Activated CD4-positive, CD25-positive, alpha-beta regulatory T cell treated with anti-CD3 and anti-CD28 coated beads, Interleukin-2, amount 50 U/mL, for 72 hours (primary cell): Measurements from ENCODE around the gene ERGIC3.

ENCODE experiments used
- DNase-seq: peaks from one replicate; pipeline ENCODE4 v3.0.0; 2021

ERGIC3 gene

GRCh38 chr20:35563834-35564233 lies 22.0 kb downstream of the ERGIC3 start:
- DNase-seq: no peak

GRCh38 chr20:35564905-35565304 lies 23.0 kb downstream of the ERGIC3 start:
- no peak for DNase-seq

GRCh38 chr20:35568645-35569044 lies 26.8 kb downstream of the ERGIC3 start:
- no peak for DNase-seq

- no peak for DNase-seq
Observed at GRCh38 chr20:35571555-35571954, 29.7 kb downstream of the ERGIC3 start.

GRCh38 chr20:35572838-35573237 lies 31.0 kb downstream of the ERGIC3 start:
- DNase-seq: no peak

- no peak for DNase-seq
Observed at GRCh38 chr20:35575958-35576357, 34.1 kb downstream of the ERGIC3 start.

- DNase-seq: no peak
Observed at GRCh38 chr20:35576816-35577215, 34.9 kb downstream of the ERGIC3 start.

GRCh38 chr20:35578469-35578868 lies 36.6 kb downstream of the ERGIC3 start:
- no peak for DNase-seq

- DNase-seq: no peak
Observed at GRCh38 chr20:35579196-35579595, 37.3 kb downstream of the ERGIC3 start.

GRCh38 chr20:35582131-35582530 lies 40.3 kb downstream of the ERGIC3 start:
- no peak for DNase-seq

- DNase-seq: no peak
Observed at GRCh38 chr20:35582741-35583404, 41.0 kb downstream of the ERGIC3 start.

GRCh38 chr20:35583636-35584560 lies 42.0 kb downstream of the ERGIC3 start:
- no peak for DNase-seq

GRCh38 chr20:35586751-35587425 lies 45.0 kb downstream of the ERGIC3 start:
- DNase-seq: no peak

- no peak for DNase-seq
Observed at GRCh38 chr20:35587436-35587835, 45.6 kb downstream of the ERGIC3 start.

GRCh38 chr20:35588397-35588796 lies 46.5 kb downstream of the ERGIC3 start:
- no peak for DNase-seq

GRCh38 chr20:35592339-35592974 lies 50.6 kb downstream of the ERGIC3 start:
- DNase-seq: no peak

- DNase-seq: no peak
Observed at GRCh38 chr20:35595456-35595855, 53.6 kb downstream of the ERGIC3 start.

- no peak for DNase-seq
Observed at GRCh38 chr20:35595901-35596300, 54.0 kb downstream of the ERGIC3 start.

GRCh38 chr20:35597186-35597585 lies 55.3 kb downstream of the ERGIC3 start:
- no peak for DNase-seq

- DNase-seq: no peak
Observed at GRCh38 chr20:35598476-35598875, 56.6 kb downstream of the ERGIC3 start.

GRCh38 chr20:35598899-35599775 lies 57.3 kb downstream of the ERGIC3 start:
- DNase-seq: no peak

- DNase-seq: no peak
Observed at GRCh38 chr20:35599776-35600120, 57.9 kb downstream of the ERGIC3 start.
